ENCODE data around the gene SV2C. TPM values are rescaled to one million over a fixed set of nuclear protein-coding genes. Genes with fewer than 3 reads are reported as not detected.

SV2C gene
- total RNA-seq, 1 donor from 2014 or later, result 0.15 TPM

DNA sequence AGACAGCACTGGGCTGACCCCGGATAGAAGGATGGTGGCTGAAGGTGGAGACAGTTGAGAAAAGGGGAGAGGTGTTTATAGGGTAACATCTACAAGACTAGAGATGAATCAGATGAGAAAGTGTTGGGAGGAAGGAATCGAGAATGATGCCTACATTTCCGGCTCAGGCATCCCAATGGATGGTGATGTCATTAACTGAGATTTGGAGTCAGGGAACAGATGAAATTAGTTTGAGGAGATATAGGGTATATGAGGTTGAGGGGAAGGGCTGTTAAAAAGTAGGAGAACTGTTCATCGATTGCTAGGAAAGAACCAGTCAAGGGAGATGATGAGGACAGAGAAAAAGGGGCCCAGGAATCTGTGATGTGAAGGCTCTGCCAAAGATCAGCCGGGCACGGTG is 295.2 kb downstream of the SV2C start:
- H3K4me2 ChIP-seq, result no peak overlapping the region
- TF ChIP-seq, protein P1, sequence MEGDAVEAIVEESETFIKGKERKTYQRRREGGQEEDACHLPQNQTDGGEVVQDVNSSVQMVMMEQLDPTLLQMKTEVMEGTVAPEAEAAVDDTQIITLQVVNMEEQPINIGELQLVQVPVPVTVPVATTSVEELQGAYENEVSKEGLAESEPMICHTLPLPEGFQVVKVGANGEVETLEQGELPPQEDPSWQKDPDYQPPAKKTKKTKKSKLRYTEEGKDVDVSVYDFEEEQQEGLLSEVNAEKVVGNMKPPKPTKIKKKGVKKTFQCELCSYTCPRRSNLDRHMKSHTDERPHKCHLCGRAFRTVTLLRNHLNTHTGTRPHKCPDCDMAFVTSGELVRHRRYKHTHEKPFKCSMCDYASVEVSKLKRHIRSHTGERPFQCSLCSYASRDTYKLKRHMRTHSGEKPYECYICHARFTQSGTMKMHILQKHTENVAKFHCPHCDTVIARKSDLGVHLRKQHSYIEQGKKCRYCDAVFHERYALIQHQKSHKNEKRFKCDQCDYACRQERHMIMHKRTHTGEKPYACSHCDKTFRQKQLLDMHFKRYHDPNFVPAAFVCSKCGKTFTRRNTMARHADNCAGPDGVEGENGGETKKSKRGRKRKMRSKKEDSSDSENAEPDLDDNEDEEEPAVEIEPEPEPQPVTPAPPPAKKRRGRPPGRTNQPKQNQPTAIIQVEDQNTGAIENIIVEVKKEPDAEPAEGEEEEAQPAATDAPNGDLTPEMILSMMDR (IDR thresholded peaks at IDR 0.05), result no peak
- TF ChIP-seq EZH2phosphoT487 (IDR thresholded peaks at IDR 0.05) (no peak), EZH2 (IDR thresholded peaks at IDR 0.05) (no peak)
- H3K27ac ChIP-seq, result no peak overlapping the region
- H3K4me1 ChIP-seq, result no peaks in the 10 kb centered on the region
- no peaks in the 10 kb centered on the region for H3K79me2 ChIP-seq (ENCODE audit: low read depth)
- H3K9me3 Mint-ChIP-seq, result no peaks in the 10 kb centered on the region
- H3K27ac Mint-ChIP-seq, result peak overlapping the region; percentile 2
- peaks cover 10% of the 10 kb centered on the region for H3K4me1 Mint-ChIP-seq
- H4K20me1 ChIP-seq (ENCODE audit: low read depth), result no peaks in the 10 kb centered on the region
- peaks cover 10% of the 10 kb centered on the region for H3K27me3 Mint-ChIP-seq (ENCODE audit: insufficient read depth, low read depth)
- no peaks in the 10 kb centered on the region for H3K36me3 ChIP-seq
- no peak for DNase-seq (ENCODE audit: low spot score)
- H3K4me3 Mint-ChIP-seq, result no peak overlapping the region
- no peaks in the 10 kb centered on the region for H3K27me3 ChIP-seq
- no peaks in the 10 kb centered on the region for H3K36me3 Mint-ChIP-seq
- no peaks in the 10 kb centered on the region for H3F3A ChIP-seq (ENCODE audit: low read depth)
- no peak overlapping the region for H3K9ac ChIP-seq
- no peak overlapping the region for H3K4me3 ChIP-seq
- no peak overlapping the region for H2AFZ ChIP-seq (replicated peaks)
- no peaks in the 10 kb centered on the region for H3K9me3 ChIP-seq (ENCODE audit: low read depth)

GRCh38 chr5:76379316-76379715 is 296.1 kb downstream of the SV2C start:
- no peak overlapping the region for H2AFZ ChIP-seq (replicated peaks)
- H3K9me3 Mint-ChIP-seq, result no peaks in the 10 kb centered on the region
- H3K36me3 Mint-ChIP-seq, result no peaks in the 10 kb centered on the region
- peaks cover 8% of the 10 kb centered on the region for H3K27me3 Mint-ChIP-seq (ENCODE audit: insufficient read depth, low read depth)
- H3K27ac Mint-ChIP-seq, result no peak overlapping the region
- H3K27ac ChIP-seq, result no peak overlapping the region
- no peak overlapping the region for H3K4me3 Mint-ChIP-seq
- H3K4me1 ChIP-seq, result peaks cover under 1% of the 10 kb centered on the region
- TF ChIP-seq, protein P1 (IDR thresholded peaks at IDR 0.05), result no peak
- TF ChIP-seq EZH2 (IDR thresholded peaks at IDR 0.05), result no peak
- TF ChIP-seq EZH2phosphoT487 (IDR thresholded peaks at IDR 0.05), result no peak
- H3K79me2 ChIP-seq (ENCODE audit: low read depth), result no peaks in the 10 kb centered on the region
- H3K9ac ChIP-seq, result no peak overlapping the region
- no peaks in the 10 kb centered on the region for H3K9me3 ChIP-seq (ENCODE audit: low read depth)
- no peak overlapping the region for H3K4me3 ChIP-seq
- peaks cover 15% of the 10 kb centered on the region for H3K4me1 Mint-ChIP-seq
- no peak overlapping the region for H3K4me2 ChIP-seq
- no peaks in the 10 kb centered on the region for H3K27me3 ChIP-seq
- DNase-seq (ENCODE audit: low spot score), result no peak
- no peaks in the 10 kb centered on the region for H4K20me1 ChIP-seq (ENCODE audit: low read depth)
- H3F3A ChIP-seq (ENCODE audit: low read depth), result no peaks in the 10 kb centered on the region
- H3K36me3 ChIP-seq, result no peaks in the 10 kb centered on the region

GRCh38 chr5:76379855-76380254 is 296.7 kb downstream of the SV2C start:
- Histone ChIP-seq H3F3A (ENCODE audit: low read depth) (no peaks in the 10 kb centered on the region), H3K9me3 (ENCODE audit: low read depth) (no peaks in the 10 kb centered on the region), H3K4me2 (no peak overlapping the region), H2AFZ (replicated peaks) (no peak overlapping the region), H3K4me1 (peaks cover 6% of the 10 kb centered on the region), H3K9ac (no peak overlapping the region), H4K20me1 (ENCODE audit: low read depth) (no peaks in the 10 kb centered on the region), H3K4me3 (no peak overlapping the region), H3K27me3 (no peaks in the 10 kb centered on the region), H3K79me2 (ENCODE audit: low read depth) (no peaks in the 10 kb centered on the region), H3K36me3 (no peaks in the 10 kb centered on the region), H3K27ac (no peak overlapping the region)
- H3K4me1 Mint-ChIP-seq, result peaks cover 19% of the 10 kb centered on the region
- DNase-seq (ENCODE audit: low spot score), result no peak
- H3K36me3 Mint-ChIP-seq, result no peaks in the 10 kb centered on the region
- no peaks in the 10 kb centered on the region for H3K9me3 Mint-ChIP-seq
- TF ChIP-seq, protein P1 (IDR thresholded peaks at IDR 0.05), result no peak
- TF ChIP-seq EZH2 (IDR thresholded peaks at IDR 0.05) (no peak), EZH2phosphoT487 (IDR thresholded peaks at IDR 0.05) (no peak)
- no peak overlapping the region for H3K4me3 Mint-ChIP-seq
- H3K27ac Mint-ChIP-seq, result no peak overlapping the region
- H3K27me3 Mint-ChIP-seq (ENCODE audit: insufficient read depth, low read depth), result peaks cover 8% of the 10 kb centered on the region
